Measurements from ENCODE around the gene NCAM2. TPM values are rescaled to one million over a fixed set of nuclear protein-coding genes. Genes with fewer than 3 reads are reported as not detected.
A peak's percentile ranks its signal among the peaks of the same experiment; 100 is the strongest.

NCAM2 gene
- total and polyA plus RNA-seq, 4 donors, result 30.7 to 138 (median 61.1) TPM

DNA sequence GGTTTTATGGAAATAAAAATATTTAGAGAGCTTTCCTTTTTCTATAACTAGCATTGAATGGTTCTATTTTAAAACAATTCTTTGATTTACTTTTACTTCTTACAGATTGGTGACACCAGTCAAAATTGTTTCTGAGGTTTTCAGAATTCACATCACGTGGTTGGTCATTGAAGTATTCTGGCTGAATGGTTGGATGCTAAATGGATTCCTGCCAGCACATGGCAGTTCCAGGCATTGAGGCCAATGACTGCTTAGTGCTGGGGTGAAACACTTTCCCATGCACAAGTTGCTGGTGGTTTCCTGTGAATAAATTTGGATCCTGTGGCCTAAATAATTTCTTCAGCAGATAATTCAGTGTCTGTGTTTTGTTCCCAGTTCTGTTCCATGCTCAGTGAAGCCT lies 20.6 kb downstream of the NCAM2 start:
- peak overlapping the region; percentile 47 for H3K27ac ChIP-seq (ENCODE audit: low read depth, low read length)
- H3K4me1 ChIP-seq (ENCODE audit: control insufficient read depth, insufficient read depth, low read length), result peaks cover 3% of the 10 kb centered on the region
- no peaks in the 10 kb centered on the region for H3K9me3 ChIP-seq (ENCODE audit: control insufficient read depth, insufficient read depth, low read length)
- no peaks in the 10 kb centered on the region for H3K27me3 ChIP-seq (ENCODE audit: control insufficient read depth, insufficient read depth, low read length)
- no peak overlapping the region for H3K4me3 ChIP-seq (ENCODE audit: low read depth, low read length)
- WGBS (ENCODE audit: insufficient coverage), result no CpG with 5 or more reads among the region's 1 CpG
- H3K36me3 ChIP-seq (ENCODE audit: control insufficient read depth, insufficient read depth, low read length), result no peaks in the 10 kb centered on the region
- DNase-seq (ENCODE audit: low read depth in 4 of 6, low spot score in 6 of 6), result peak in 4 of 6 donors; percentile 40 to 89 (median 68)

DNA sequence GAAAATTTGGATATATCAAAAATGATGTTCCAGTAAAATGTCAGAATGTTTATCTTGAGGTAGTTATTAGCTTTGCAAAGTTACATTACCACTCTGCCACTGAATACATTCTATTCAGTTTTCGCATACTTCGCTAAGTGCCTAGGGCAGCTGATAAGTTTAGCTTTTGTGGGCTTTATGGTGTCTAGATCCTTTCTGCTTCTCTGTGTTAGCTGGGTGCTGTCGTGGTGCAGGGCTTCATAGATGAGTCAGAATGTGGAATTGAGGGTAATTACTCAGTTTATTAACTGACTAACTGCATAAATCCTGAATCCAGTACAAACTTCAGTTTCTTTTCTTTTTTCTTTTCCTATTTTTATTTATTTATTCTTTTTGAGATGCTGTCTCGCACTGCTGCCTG lies 21.5 kb downstream of the NCAM2 start:
- peak overlapping the region; percentile 45 for H3K27ac ChIP-seq (ENCODE audit: low read depth, low read length)
- WGBS (ENCODE audit: insufficient coverage), result no CpG with 5 or more reads among the region's 4 CpGs
- peaks cover 3% of the 10 kb centered on the region for H3K4me1 ChIP-seq (ENCODE audit: control insufficient read depth, insufficient read depth, low read length)

DNA sequence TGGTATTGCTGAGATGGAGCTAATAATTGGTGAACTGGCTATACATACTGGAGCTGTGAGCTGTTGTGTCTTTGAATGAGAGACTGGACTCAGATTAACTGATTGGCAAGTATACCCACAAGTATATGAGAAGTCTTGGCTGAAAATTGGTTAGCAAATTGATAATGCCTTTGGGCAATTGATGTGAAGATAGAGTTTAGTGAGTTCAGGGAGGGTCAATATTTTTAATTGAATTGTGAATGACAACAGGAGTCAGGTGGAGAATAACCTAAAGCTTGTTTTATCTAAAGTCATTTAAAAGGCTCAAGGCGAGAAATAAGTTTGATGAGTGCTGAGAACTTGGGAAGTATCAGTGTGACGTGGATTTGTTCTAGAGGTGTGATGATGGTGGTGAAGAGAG lies 27.5 kb downstream of the NCAM2 start:
- no peak for DNase-seq (ENCODE audit: low read depth in 4 of 6, low spot score in 6 of 6)
- Histone ChIP-seq H3K27ac (ENCODE audit: low read depth, low read length) (no peak overlapping the region), H3K4me3 (ENCODE audit: low read depth, low read length) (no peak overlapping the region), H3K9me3 (ENCODE audit: control insufficient read depth, insufficient read depth, low read length) (no peaks in the 10 kb centered on the region), H3K27me3 (ENCODE audit: control insufficient read depth, insufficient read depth, low read length) (no peaks in the 10 kb centered on the region), H3K36me3 (ENCODE audit: control insufficient read depth, insufficient read depth, low read length) (no peaks in the 10 kb centered on the region), H3K4me1 (ENCODE audit: control insufficient read depth, insufficient read depth, low read length) (peaks cover 8% of the 10 kb centered on the region)
- WGBS (ENCODE audit: insufficient coverage), result 95% methylated on average over 2 of the region's 2 CpGs

More for the DNA sequence above, 21.5 kb downstream of the NCAM2 start:
- DNase-seq (ENCODE audit: low read depth in 4 of 6, low spot score in 6 of 6), result no peak
- H3K9me3 ChIP-seq (ENCODE audit: control insufficient read depth, insufficient read depth, low read length), result no peaks in the 10 kb centered on the region
- H3K27me3 ChIP-seq (ENCODE audit: control insufficient read depth, insufficient read depth, low read length), result no peaks in the 10 kb centered on the region
- no peak overlapping the region for H3K4me3 ChIP-seq (ENCODE audit: low read depth, low read length)
- no peaks in the 10 kb centered on the region for H3K36me3 ChIP-seq (ENCODE audit: control insufficient read depth, insufficient read depth, low read length)

DNA sequence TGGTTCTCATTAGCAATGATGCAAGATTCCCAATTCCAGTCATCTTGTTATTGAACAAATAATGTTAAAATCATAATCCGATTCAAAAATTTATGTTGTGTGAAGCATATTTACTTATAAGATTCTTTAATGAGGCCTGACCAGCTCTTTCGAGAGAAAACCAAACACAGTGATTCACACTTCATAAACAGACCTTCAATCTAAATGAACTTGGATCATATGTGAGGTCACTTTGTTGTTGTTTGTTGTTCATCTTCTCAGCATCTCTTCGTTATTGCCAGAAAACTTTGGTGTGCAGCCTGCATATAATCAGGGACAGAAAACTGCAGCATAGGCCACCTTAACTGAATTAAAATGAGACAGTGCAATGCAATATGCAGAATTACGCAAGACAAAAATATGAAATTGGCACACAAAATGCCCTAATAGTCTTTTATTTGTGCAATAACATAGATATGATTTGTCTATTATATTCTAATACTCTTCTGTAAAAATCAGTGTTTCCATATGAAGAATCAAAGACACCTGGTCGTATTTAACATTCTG lies 30.1 kb downstream of the NCAM2 start:
- peak overlapping the region; percentile 10 for H3K27ac ChIP-seq (ENCODE audit: low read depth, low read length)
- no peaks in the 10 kb centered on the region for H3K36me3 ChIP-seq (ENCODE audit: control insufficient read depth, insufficient read depth, low read length)
- no peaks in the 10 kb centered on the region for H3K27me3 ChIP-seq (ENCODE audit: control insufficient read depth, insufficient read depth, low read length)
- no peak overlapping the region for H3K4me3 ChIP-seq (ENCODE audit: low read depth, low read length)
- peaks cover 8% of the 10 kb centered on the region for H3K4me1 ChIP-seq (ENCODE audit: control insufficient read depth, insufficient read depth, low read length)
- peak in 2 of 6 donors; percentile 21 to 29 for DNase-seq (ENCODE audit: low read depth in 4 of 6, low spot score in 6 of 6)
- no CpG with 5 or more reads among the region's 5 CpGs for WGBS (ENCODE audit: insufficient coverage)
- H3K9me3 ChIP-seq (ENCODE audit: control insufficient read depth, insufficient read depth, low read length), result no peaks in the 10 kb centered on the region

DNA sequence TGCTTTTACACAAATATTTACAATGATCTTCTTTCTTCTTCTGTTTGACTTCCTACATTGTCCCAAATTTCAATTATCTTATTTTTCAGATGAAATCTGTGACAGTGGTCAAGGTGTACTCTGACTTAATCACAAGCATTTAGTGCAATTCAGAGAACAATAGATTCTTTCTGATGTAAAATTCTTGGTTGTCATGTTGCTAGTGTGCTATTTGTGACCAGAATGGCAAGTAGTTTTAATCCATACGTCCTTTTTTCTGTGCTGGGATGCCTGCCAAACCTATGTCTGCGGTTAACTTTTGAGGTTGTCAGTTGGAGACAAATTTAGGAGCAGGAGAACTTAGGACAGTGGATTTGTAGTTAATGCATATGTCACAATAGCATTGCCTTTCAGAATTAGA lies 31.0 kb downstream of the NCAM2 start:
- Histone ChIP-seq H3K27me3 (ENCODE audit: control insufficient read depth, insufficient read depth, low read length) (no peaks in the 10 kb centered on the region), H3K9me3 (ENCODE audit: control insufficient read depth, insufficient read depth, low read length) (no peaks in the 10 kb centered on the region), H3K36me3 (ENCODE audit: control insufficient read depth, insufficient read depth, low read length) (no peaks in the 10 kb centered on the region), H3K27ac (ENCODE audit: low read depth, low read length) (peak overlapping the region; percentile 73), H3K4me3 (ENCODE audit: low read depth, low read length) (no peak overlapping the region), H3K4me1 (ENCODE audit: control insufficient read depth, insufficient read depth, low read length) (peaks cover 8% of the 10 kb centered on the region)
- peak; percentile 32 to 89 (median 64) for DNase-seq (ENCODE audit: low read depth in 4 of 6, low spot score in 6 of 6)
- 0% methylated on average over 1 of the region's 2 CpGs for WGBS (ENCODE audit: insufficient coverage)

DNA sequence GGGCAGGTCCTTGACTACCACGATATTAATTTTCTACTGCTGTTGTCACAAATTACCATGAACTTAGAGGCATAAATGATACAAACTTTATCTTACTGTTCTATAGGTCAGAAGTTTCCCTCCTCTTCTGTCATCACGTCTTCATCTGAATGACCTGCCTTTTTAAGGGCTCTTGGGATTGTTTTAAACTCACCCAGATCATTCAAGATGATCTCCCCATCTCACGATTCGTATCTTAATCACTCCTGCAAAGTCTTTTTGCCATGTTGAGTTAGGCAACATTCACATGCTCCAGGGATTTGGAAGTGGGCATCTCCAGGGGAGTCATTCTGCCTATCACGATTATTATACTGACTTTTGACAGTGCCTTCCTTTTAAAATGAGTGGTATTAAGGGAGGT lies 32.1 kb downstream of the NCAM2 start:
- 89% methylated on average over 3 of the region's 5 CpGs for WGBS (ENCODE audit: insufficient coverage)
- Histone ChIP-seq H3K27me3 (ENCODE audit: control insufficient read depth, insufficient read depth, low read length) (no peaks in the 10 kb centered on the region), H3K27ac (ENCODE audit: low read depth, low read length) (no peak overlapping the region), H3K4me1 (ENCODE audit: control insufficient read depth, insufficient read depth, low read length) (peaks cover 8% of the 10 kb centered on the region), H3K36me3 (ENCODE audit: control insufficient read depth, insufficient read depth, low read length) (no peaks in the 10 kb centered on the region), H3K9me3 (ENCODE audit: control insufficient read depth, insufficient read depth, low read length) (no peaks in the 10 kb centered on the region), H3K4me3 (ENCODE audit: low read depth, low read length) (no peak overlapping the region)
- DNase-seq (ENCODE audit: low read depth in 4 of 6, low spot score in 6 of 6), result no peak

DNA sequence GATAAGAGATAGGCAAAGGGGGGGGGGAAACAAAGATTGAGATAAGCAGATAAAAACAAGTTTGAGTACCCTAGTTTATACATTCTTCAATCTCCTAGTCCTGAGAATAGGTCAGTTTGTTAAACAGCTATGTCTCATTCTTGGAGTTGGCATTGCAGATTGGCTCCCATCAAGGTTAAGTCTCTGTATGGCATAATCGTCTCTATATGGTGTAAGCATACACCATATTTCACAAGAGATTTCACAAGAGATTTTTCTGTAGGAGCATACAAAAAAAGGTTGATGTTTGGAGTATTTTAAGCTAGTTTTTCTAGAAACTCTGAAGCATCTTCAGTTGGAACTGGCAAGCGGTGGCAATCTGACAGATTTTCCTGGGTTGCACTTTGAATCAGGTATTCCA lies 35.8 kb downstream of the NCAM2 start:
- H3K4me1 ChIP-seq (ENCODE audit: control insufficient read depth, insufficient read depth, low read length), result peaks cover 4% of the 10 kb centered on the region
- H3K4me3 ChIP-seq (ENCODE audit: low read depth, low read length), result no peak overlapping the region
- no peak for DNase-seq (ENCODE audit: low read depth in 4 of 6, low spot score in 6 of 6)
- WGBS (ENCODE audit: insufficient coverage), result 80% methylated on average over 1 of the region's 2 CpGs
- H3K9me3 ChIP-seq (ENCODE audit: control insufficient read depth, insufficient read depth, low read length), result no peaks in the 10 kb centered on the region
- H3K27ac ChIP-seq (ENCODE audit: low read depth, low read length), result no peak overlapping the region
- no peaks in the 10 kb centered on the region for H3K27me3 ChIP-seq (ENCODE audit: control insufficient read depth, insufficient read depth, low read length)
- H3K36me3 ChIP-seq (ENCODE audit: control insufficient read depth, insufficient read depth, low read length), result no peaks in the 10 kb centered on the region

DNA sequence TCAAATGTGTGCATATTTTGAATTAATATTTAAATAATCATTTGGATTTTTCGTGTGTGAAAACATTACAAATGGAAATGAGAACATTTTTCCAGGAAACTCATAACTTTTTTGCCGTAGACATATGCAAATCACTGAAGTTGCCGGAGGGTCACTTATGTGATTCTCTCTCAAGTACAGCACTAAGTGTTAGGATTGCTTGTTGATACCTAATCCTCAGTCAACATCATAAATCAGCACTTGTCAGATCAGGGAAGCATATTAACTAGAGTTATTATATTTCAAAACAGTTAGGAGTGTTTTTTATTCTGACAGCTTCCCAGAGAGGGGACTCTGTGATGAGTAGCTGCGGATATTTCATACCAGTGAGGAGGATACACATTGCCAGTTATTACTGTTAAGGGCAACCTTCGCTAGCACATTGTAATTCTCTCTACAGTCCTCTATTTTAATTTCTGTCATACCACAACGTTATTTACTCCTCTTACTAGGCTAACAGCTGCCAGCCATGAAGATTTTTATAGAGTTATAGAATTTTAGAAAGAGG lies 41.5 kb downstream of the NCAM2 start:
- no peak for DNase-seq (ENCODE audit: low read depth in 4 of 6, low spot score in 6 of 6)
- no peaks in the 10 kb centered on the region for H3K9me3 ChIP-seq (ENCODE audit: control insufficient read depth, insufficient read depth, low read length)
- H3K36me3 ChIP-seq (ENCODE audit: control insufficient read depth, insufficient read depth, low read length), result no peaks in the 10 kb centered on the region
- no peak overlapping the region for H3K27ac ChIP-seq (ENCODE audit: low read depth, low read length)
- WGBS (ENCODE audit: insufficient coverage), result no CpG with 5 or more reads among the region's 6 CpGs
- H3K4me3 ChIP-seq (ENCODE audit: low read depth, low read length), result no peak overlapping the region
- no peaks in the 10 kb centered on the region for H3K27me3 ChIP-seq (ENCODE audit: control insufficient read depth, insufficient read depth, low read length)
- no peaks in the 10 kb centered on the region for H3K4me1 ChIP-seq (ENCODE audit: control insufficient read depth, insufficient read depth, low read length)

DNA sequence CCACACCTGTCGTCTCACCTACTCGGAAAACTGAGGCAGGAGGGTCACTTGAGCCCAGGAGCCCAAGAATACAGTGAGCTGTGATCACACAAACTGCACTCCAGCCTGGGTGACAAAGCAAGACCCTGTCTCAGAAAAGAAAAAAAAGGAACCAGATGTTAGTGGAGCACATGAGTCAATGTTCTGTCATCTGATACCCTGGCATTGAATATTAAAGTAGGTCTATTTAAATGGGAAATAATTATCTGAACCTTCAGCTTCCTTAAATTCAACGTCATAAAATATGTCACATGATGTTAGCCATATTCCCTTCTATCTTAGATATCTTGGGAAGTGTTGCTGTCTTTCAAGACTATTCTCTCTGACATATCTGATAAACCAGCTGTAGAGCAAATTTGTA lies 47.3 kb downstream of the NCAM2 start:
- no peaks in the 10 kb centered on the region for H3K9me3 ChIP-seq (ENCODE audit: control insufficient read depth, insufficient read depth, low read length)
- no peak overlapping the region for H3K27ac ChIP-seq (ENCODE audit: low read depth, low read length)
- 83% methylated on average over 1 of the region's 3 CpGs for WGBS (ENCODE audit: insufficient coverage)
- H3K36me3 ChIP-seq (ENCODE audit: control insufficient read depth, insufficient read depth, low read length), result no peaks in the 10 kb centered on the region
- H3K4me3 ChIP-seq (ENCODE audit: low read depth, low read length), result no peak overlapping the region
- no peak for DNase-seq (ENCODE audit: low read depth in 4 of 6, low spot score in 6 of 6)
- H3K4me1 ChIP-seq (ENCODE audit: control insufficient read depth, insufficient read depth, low read length), result no peaks in the 10 kb centered on the region
- H3K27me3 ChIP-seq (ENCODE audit: control insufficient read depth, insufficient read depth, low read length), result no peaks in the 10 kb centered on the region

DNA sequence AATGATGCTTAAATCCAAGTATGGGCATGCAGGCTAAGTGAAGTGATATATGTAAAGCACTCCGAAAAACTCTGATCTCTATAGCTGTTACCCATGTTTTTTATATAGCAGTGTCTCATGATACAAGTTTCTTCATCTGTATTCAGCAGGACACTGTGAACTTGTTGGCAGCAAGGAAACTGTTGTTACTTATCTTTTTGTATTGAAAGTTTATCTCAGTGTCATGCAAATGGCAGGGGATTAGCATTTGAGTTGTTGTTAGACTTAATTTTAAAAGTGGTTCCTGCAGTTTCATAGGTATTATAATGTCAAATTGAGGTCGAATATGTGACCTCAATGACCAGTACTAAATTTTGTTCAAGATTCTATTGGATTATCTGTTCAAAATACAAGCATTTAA lies 47.9 kb downstream of the NCAM2 start:
- H3K9me3 ChIP-seq (ENCODE audit: control insufficient read depth, insufficient read depth, low read length), result no peaks in the 10 kb centered on the region
- no CpG with 5 or more reads among the region's 2 CpGs for WGBS (ENCODE audit: insufficient coverage)
- DNase-seq (ENCODE audit: low read depth in 4 of 6, low spot score in 6 of 6), result no peak
- H3K27me3 ChIP-seq (ENCODE audit: control insufficient read depth, insufficient read depth, low read length), result no peaks in the 10 kb centered on the region
- H3K4me1 ChIP-seq (ENCODE audit: control insufficient read depth, insufficient read depth, low read length), result no peaks in the 10 kb centered on the region
- no peak overlapping the region for H3K27ac ChIP-seq (ENCODE audit: low read depth, low read length)
- no peak overlapping the region for H3K4me3 ChIP-seq (ENCODE audit: low read depth, low read length)
- H3K36me3 ChIP-seq (ENCODE audit: control insufficient read depth, insufficient read depth, low read length), result no peaks in the 10 kb centered on the region
